NCI-H526 treated with DMSO at 0.1 percent for 48 hours (cell line): ENCODE data around the gene EXPH5.
A peak's percentile ranks its signal among the peaks of the same experiment; 100 is the strongest.

Experiments
- DNase-seq: peaks from one replicate; lab custom pipeline; 2025; lab: John Stamatoyannopoulos, UW

Gene EXPH5

GRCh38 chr11:108518581-108518980 lies 75.0 kb downstream of the EXPH5 start:
- no peak for DNase-seq

- DNase-seq, result no peak
Observed at GRCh38 chr11:108516125-108516524, 77.4 kb downstream of the EXPH5 start.

GRCh38 chr11:108512708-108513107 lies 80.9 kb downstream of the EXPH5 start:
- DNase-seq, result no peak

- DNase-seq, result no peak
Observed at GRCh38 chr11:108511851-108512474, 81.6 kb downstream of the EXPH5 start.

GRCh38 chr11:108508653-108509593 lies 84.6 kb downstream of the EXPH5 start:
- no peak for DNase-seq

GRCh38 chr11:108501396-108501795 lies 92.2 kb downstream of the EXPH5 start:
- DNase-seq, result no peak

GRCh38 chr11:108500721-108501120 lies 92.8 kb downstream of the EXPH5 start:
- no peak for DNase-seq

- DNase-seq, result no peak
Observed at GRCh38 chr11:108500169-108500568, 93.4 kb downstream of the EXPH5 start.

- DNase-seq, result no peak
Observed at GRCh38 chr11:108498816-108499408, 94.7 kb downstream of the EXPH5 start.

- DNase-seq, result peak; percentile 51
Observed at GRCh38 chr11:108498046-108498815, 95.3 kb downstream of the EXPH5 start, which contains the start of gene POGLUT3. Gene POGLUT3 (minus strand): TSS chr11:108498384. CDS start chr11:108498366, 18 bp downstream.

GRCh38 chr11:108497317-108498045 lies 96.1 kb downstream of the EXPH5 start:
- DNase-seq, result peak; percentile 81

- DNase-seq, result peak; percentile 67
Observed at GRCh38 chr11:108496643-108497256, 96.8 kb downstream of the EXPH5 start.

- no peak for DNase-seq
Observed at GRCh38 chr11:108495326-108495725, 98.2 kb downstream of the EXPH5 start.

- DNase-seq, result no peak
Observed at GRCh38 chr11:108494182-108494581, 99.4 kb downstream of the EXPH5 start.

GRCh38 chr11:108491936-108492335 lies 101.6 kb downstream of the EXPH5 start:
- DNase-seq, result no peak

GRCh38 chr11:108486828-108487227 lies 106.7 kb downstream of the EXPH5 start:
- DNase-seq, result no peak

- DNase-seq, result no peak
Observed at GRCh38 chr11:108486331-108486730, 107.2 kb downstream of the EXPH5 start.

GRCh38 chr11:108483163-108483562 lies 110.4 kb downstream of the EXPH5 start:
- DNase-seq, result no peak

- DNase-seq, result no peak
Observed at GRCh38 chr11:108474664-108475463, 118.7 kb downstream of the EXPH5 start.

GRCh38 chr11:108472681-108473080 lies 120.9 kb downstream of the EXPH5 start:
- no peak for DNase-seq
